GM23338 (cell line): ENCODE measurements around the gene UBE2G2. TPM values are rescaled to one million over a fixed set of nuclear protein-coding genes. Genes with fewer than 3 reads are reported as not detected.

Source experiments
- ATAC-seq: fragments of 200-7000 bp; cut with Tn5 transposase; 3 replicates; pipeline ENCODE4 v1.9.1; 2020
- DNase-seq: peaks from one replicate; pipeline ENCODE4 v3.0.0-alpha.2; 2015; ENCODE audit warnings: low spot score
- H2AFZ ChIP-seq: fragments of 200-600 bp; sonication (generic); 2 replicates; pipeline ENCODE4 v1.8.0; 2016; ENCODE audit warnings: antibody characterized with exemption, mild to moderate bottlenecking, moderate library complexity
- H3F3A ChIP-seq: fragments of 200-600 bp; sonication (generic); replicated peaks from 2 replicates; pipeline ENCODE4 v1.8.0; 2017; ENCODE audit warnings: antibody characterized with exemption, mixed run types, low read depth
- H3K27ac ChIP-seq: fragments of 200-600 bp; sonication (generic); 2 replicates; pipeline ENCODE4 v1.6.1; 2016; ENCODE audit warnings: low read depth
- H3K27me3 ChIP-seq: fragments of 200-600 bp; sonication (generic); 2 replicates; pipeline ENCODE4 v1.8.0; 2016; ENCODE audit warnings: mild to moderate bottlenecking, mixed run types, moderate library complexity; ENCODE audit not compliant: insufficient read depth
- H3K36me3 ChIP-seq: fragments of 200-600 bp; sonication (generic); 2 replicates; pipeline ENCODE4 v1.8.0; 2016; ENCODE audit warnings: mild to moderate bottlenecking; ENCODE audit not compliant: insufficient read depth
- H3K4me1 ChIP-seq: fragments of 200-600 bp; sonication (generic); 2 replicates; pipeline ENCODE4 v1.8.0; 2016; ENCODE audit warnings: mild to moderate bottlenecking, moderate library complexity; ENCODE audit not compliant: insufficient read depth
- H3K4me2 ChIP-seq: fragments of 200-600 bp; sonication (generic); 2 replicates; pipeline ENCODE4 v1.7.1; 2017; ENCODE audit warnings: mixed run types
- H3K4me3 ChIP-seq: fragments of 200-600 bp; sonication (generic); 2 replicates; pipeline ENCODE4 v1.6.1; 2016; ENCODE audit warnings: mixed run types
- H3K79me2 ChIP-seq: fragments of 200-600 bp; sonication (generic); replicated peaks from 2 replicates; pipeline ENCODE4 v1.8.0; 2017; ENCODE audit warnings: mild to moderate bottlenecking; ENCODE audit not compliant: insufficient read depth
- H3K9me2 ChIP-seq: fragments of 200-600 bp; sonication (generic); 2 replicates; pipeline ENCODE4 v1.8.0; 2017; ENCODE audit not compliant: insufficient read depth
- H4K20me1 ChIP-seq: fragments of 200-600 bp; sonication (generic); replicated peaks from 2 replicates; pipeline ENCODE4 v1.8.0; 2017; ENCODE audit warnings: mild to moderate bottlenecking; ENCODE audit not compliant: insufficient read depth
- H3K27ac Mint-ChIP-seq: 2 replicates; pipeline ENCODE4 v1.8.0; 2020; ENCODE audit warnings: inconsistent platforms, mild to moderate bottlenecking, moderate library complexity, mixed read lengths
- H3K27me3 Mint-ChIP-seq: 3 replicates; pipeline ENCODE4 v1.8.0; 2022; ENCODE audit warnings: low read depth, mild to moderate bottlenecking, moderate library complexity, mixed read lengths, inconsistent platforms; ENCODE audit not compliant: insufficient read depth, poor library complexity
- H3K36me3 Mint-ChIP-seq: 3 replicates; pipeline ENCODE4 v1.8.0; 2021; ENCODE audit warnings: low read depth, mild to moderate bottlenecking, inconsistent platforms, moderate library complexity, mixed read lengths
- H3K4me1 Mint-ChIP-seq: 3 replicates; pipeline ENCODE4 v1.8.0; 2020; ENCODE audit warnings: mild to moderate bottlenecking, inconsistent platforms, mixed read lengths
- H3K4me3 Mint-ChIP-seq: 3 replicates; pipeline ENCODE4 v1.8.0; 2021; ENCODE audit warnings: moderate library complexity, mild to moderate bottlenecking, inconsistent platforms, mixed read lengths
- H3K9me3 Mint-ChIP-seq: 3 replicates; pipeline ENCODE4 v1.8.0; 2020; ENCODE audit warnings: moderate library complexity, mild to moderate bottlenecking, inconsistent platforms, mixed read lengths
- ETS1 ChIP-seq: IDR thresholded peaks from 2 replicates; pipeline ENCODE4 v1.6.1; 2016; ENCODE audit warnings: antibody characterized with exemption
- EZH2phosphoT487 ChIP-seq: fragments of 200-600 bp; sonication (generic); IDR thresholded peaks from one replicate; pipeline ENCODE4 v1.8.1; 2018; ENCODE audit warnings: antibody characterized with exemption; ENCODE audit not compliant: unreplicated experiment
- JUNB ChIP-seq: IDR thresholded peaks from one replicate; pipeline ENCODE4 v1.6.1; 2016; ENCODE audit warnings: antibody characterized with exemption; ENCODE audit not compliant: unreplicated experiment
- NANOG ChIP-seq: IDR thresholded peaks from 2 replicates; pipeline ENCODE4 v1.6.1; 2016; ENCODE audit warnings: antibody characterized with exemption, borderline replicate concordance
- REST ChIP-seq: IDR thresholded peaks from one replicate; pipeline ENCODE4 v1.6.1; 2018; ENCODE audit warnings: antibody characterized with exemption; ENCODE audit not compliant: unreplicated experiment
- STAT1 ChIP-seq: IDR thresholded peaks from one replicate; pipeline ENCODE4 v1.6.1; 2016; ENCODE audit warnings: antibody characterized with exemption; ENCODE audit not compliant: unreplicated experiment
- ZNF114 ChIP-seq: fragments of 250-450 bp; sonication (Bioruptor Pico); IDR thresholded peaks from 2 replicates; pipeline ENCODE4 v1.5.0; 2020; ENCODE audit warnings: mild to moderate bottlenecking, moderate library complexity
- polyA plus RNA-seq: library from polyadenylated mRNA; unstranded; fragments of >200 nt; fragmentation: Nextera tagmentation; extraction: Ambion mirVana; gene quantifications from 2 replicates; pipeline ENCODE4 v1.2.1, GENCODE V29; 2016
- total RNA-seq: library from RNA; depleted of rRNA; stranded (reverse); fragments of >200 nt; shearing (Covaris generic); gene quantifications from 2 replicates; pipeline ENCODE4 v1.2.3, GENCODE V29; 2014
- TF ChIP-seq, protein P1 (sequence below): fragments of 250-450 bp; sonication (Bioruptor Pico); IDR thresholded peaks from 2 replicates; pipeline ENCODE4 v1.5.0; 2020; ENCODE audit warnings: mild to moderate bottlenecking, moderate library complexity

The UBE2G2 gene
- total and polyA plus RNA-seq, 2 experiments from 2014 or later, result 66.4 to 100 TPM

GRCh38 chr21:44734026-44734745 is 67.4 kb downstream of the UBE2G2 start:
- no peak overlapping the region for H3K4me3 ChIP-seq
- H3K4me2 ChIP-seq, result no peak overlapping the region
- no peaks in the 10 kb centered on the region for H3F3A ChIP-seq
- H4K20me1 ChIP-seq, result no peaks in the 10 kb centered on the region
- H3K27me3 ChIP-seq, result no peaks in the 10 kb centered on the region
- no peak overlapping the region for H3K27ac ChIP-seq
- H3K36me3 Mint-ChIP-seq, result peaks cover 21% of the 10 kb centered on the region
- no peak for DNase-seq
- no peaks in the 10 kb centered on the region; the same call in 1 of the 2 replicates for H3K4me1 ChIP-seq
- no peak for TF ChIP-seq STAT1
- no peak for TF ChIP-seq JUNB
- no peak for TF ChIP-seq EZH2phosphoT487
- no peak overlapping the region for H3K27ac Mint-ChIP-seq
- no peaks in the 10 kb centered on the region for H3K79me2 ChIP-seq
- no peaks in the 10 kb centered on the region for H3K9me2 ChIP-seq
- H3K36me3 ChIP-seq, result 0 out of 2 replicates have a peak, but pooled peaks cover 4% of the 10 kb centered on the region
- peaks cover 25% of the 10 kb centered on the region for H3K27me3 Mint-ChIP-seq
- ATAC-seq, result no peak
- H3K4me1 Mint-ChIP-seq, result peaks cover 24% of the 10 kb centered on the region
- H2AFZ ChIP-seq, result no peak overlapping the region
- H3K4me3 Mint-ChIP-seq, result no peak overlapping the region
- peaks cover 37% of the 10 kb centered on the region; the same call in 2 of the 3 replicates for H3K9me3 Mint-ChIP-seq

GRCh38 chr21:44732956-44733355 is 68.7 kb downstream of the UBE2G2 start:
- peaks cover 14% of the 10 kb centered on the region for H3K36me3 Mint-ChIP-seq
- H3K9me3 Mint-ChIP-seq, result peaks cover 28% of the 10 kb centered on the region; the same call in 2 of the 3 replicates
- ATAC-seq, result no peak
- H3K9me2 ChIP-seq, result no peaks in the 10 kb centered on the region
- H4K20me1 ChIP-seq, result no peaks in the 10 kb centered on the region
- peaks cover 23% of the 10 kb centered on the region for H3K4me1 Mint-ChIP-seq
- H3K4me3 ChIP-seq, result no peak overlapping the region
- peaks cover 25% of the 10 kb centered on the region for H3K27me3 Mint-ChIP-seq
- no peak overlapping the region for H2AFZ ChIP-seq
- no peak overlapping the region for H3K27ac Mint-ChIP-seq
- no peaks in the 10 kb centered on the region for H3K79me2 ChIP-seq
- no peaks in the 10 kb centered on the region for H3K27me3 ChIP-seq
- no peak overlapping the region for H3K27ac ChIP-seq
- H3K4me1 ChIP-seq, result no peaks in the 10 kb centered on the region; the same call in 1 of the 2 replicates
- H3K4me2 ChIP-seq, result no peak overlapping the region
- H3K36me3 ChIP-seq, result no peaks in the 10 kb centered on the region
- no peak for DNase-seq
- H3F3A ChIP-seq, result no peaks in the 10 kb centered on the region
- H3K4me3 Mint-ChIP-seq, result no peak overlapping the region
- TF ChIP-seq REST (no peak), NANOG (no peak), ZNF114 (CRISPR knock-in tag) (no peak), JUNB (no peak), EZH2phosphoT487 (no peak), ETS1 (no peak)
- TF ChIP-seq, protein P1, sequence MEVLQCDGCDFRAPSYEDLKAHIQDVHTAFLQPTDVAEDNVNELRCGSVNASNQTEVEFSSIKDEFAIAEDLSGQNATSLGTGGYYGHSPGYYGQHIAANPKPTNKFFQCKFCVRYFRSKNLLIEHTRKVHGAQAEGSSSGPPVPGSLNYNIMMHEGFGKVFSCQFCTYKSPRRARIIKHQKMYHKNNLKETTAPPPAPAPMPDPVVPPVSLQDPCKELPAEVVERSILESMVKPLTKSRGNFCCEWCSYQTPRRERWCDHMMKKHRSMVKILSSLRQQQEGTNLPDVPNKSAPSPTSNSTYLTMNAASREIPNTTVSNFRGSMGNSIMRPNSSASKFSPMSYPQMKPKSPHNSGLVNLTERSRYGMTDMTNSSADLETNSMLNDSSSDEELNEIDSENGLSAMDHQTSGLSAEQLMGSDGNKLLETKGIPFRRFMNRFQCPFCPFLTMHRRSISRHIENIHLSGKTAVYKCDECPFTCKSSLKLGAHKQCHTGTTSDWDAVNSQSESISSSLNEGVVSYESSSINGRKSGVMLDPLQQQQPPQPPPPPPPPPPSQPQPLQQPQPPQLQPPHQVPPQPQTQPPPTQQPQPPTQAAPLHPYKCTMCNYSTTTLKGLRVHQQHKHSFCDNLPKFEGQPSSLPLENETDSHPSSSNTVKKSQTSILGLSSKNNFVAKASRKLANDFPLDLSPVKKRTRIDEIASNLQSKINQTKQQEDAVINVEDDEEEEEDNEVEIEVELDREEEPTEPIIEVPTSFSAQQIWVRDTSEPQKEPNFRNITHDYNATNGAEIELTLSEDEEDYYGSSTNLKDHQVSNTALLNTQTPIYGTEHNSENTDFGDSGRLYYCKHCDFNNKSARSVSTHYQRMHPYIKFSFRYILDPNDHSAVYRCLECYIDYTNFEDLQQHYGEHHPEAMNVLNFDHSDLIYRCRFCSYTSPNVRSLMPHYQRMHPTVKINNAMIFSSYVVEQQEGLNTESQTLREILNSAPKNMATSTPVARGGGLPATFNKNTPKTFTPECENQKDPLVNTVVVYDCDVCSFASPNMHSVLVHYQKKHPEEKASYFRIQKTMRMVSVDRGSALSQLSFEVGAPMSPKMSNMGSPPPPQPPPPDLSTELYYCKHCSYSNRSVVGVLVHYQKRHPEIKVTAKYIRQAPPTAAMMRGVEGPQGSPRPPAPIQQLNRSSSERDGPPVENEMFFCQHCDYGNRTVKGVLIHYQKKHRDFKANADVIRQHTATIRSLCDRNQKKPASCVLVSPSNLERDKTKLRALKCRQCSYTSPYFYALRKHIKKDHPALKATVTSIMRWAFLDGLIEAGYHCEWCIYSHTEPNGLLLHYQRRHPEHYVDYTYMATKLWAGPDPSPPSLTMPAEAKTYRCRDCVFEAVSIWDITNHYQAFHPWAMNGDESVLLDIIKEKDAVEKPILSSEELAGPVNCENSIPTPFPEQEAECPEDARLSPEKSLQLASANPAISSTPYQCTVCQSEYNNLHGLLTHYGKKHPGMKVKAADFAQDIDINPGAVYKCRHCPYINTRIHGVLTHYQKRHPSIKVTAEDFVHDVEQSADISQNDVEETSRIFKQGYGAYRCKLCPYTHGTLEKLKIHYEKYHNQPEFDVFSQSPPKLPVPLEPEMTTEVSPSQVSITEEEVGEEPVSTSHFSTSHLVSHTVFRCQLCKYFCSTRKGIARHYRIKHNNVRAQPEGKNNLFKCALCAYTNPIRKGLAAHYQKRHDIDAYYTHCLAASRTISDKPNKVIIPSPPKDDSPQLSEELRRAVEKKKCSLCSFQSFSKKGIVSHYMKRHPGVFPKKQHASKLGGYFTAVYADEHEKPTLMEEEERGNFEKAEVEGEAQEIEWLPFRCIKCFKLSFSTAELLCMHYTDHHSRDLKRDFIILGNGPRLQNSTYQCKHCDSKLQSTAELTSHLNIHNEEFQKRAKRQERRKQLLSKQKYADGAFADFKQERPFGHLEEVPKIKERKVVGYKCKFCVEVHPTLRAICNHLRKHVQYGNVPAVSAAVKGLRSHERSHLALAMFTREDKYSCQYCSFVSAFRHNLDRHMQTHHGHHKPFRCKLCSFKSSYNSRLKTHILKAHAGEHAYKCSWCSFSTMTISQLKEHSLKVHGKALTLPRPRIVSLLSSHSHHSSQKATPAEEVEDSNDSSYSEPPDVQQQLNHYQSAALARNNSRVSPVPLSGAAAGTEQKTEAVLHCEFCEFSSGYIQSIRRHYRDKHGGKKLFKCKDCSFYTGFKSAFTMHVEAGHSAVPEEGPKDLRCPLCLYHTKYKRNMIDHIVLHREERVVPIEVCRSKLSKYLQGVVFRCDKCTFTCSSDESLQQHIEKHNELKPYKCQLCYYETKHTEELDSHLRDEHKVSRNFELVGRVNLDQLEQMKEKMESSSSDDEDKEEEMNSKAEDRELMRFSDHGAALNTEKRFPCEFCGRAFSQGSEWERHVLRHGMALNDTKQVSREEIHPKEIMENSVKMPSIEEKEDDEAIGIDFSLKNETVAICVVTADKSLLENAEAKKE (CRISPR knock-in tag), result no peak
